HG03571 (cell line): Measurements from ENCODE around the gene C11orf87.

Source experiments
- ATAC-seq: cut with Tn5 transposase; IDR thresholded peaks from one replicate; pipeline ENCODE4 v1.9.1; 2021; ENCODE audit not compliant: unreplicated experiment

The C11orf87 gene

GRCh38 chr11:109421981-109422869 is at the start of gene C11orf87:
Gene C11orf87 (plus strand): TSS chr11:109422190. CDS start chr11:109423634, 1,444 bp downstream.
- ATAC-seq, result no peak

GRCh38 chr11:109374032-109374431 is 48.0 kb upstream of the C11orf87 start:
- ATAC-seq, result no peak

GRCh38 chr11:109374441-109374840 is 47.5 kb upstream of the C11orf87 start:
- ATAC-seq, result no peak

- ATAC-seq, result no peak
Observed at GRCh38 chr11:109377039-109377742, 44.8 kb upstream of the C11orf87 start.

- ATAC-seq, result no peak
Observed at GRCh38 chr11:109378034-109378433, 44.0 kb upstream of the C11orf87 start.

- ATAC-seq, result no peak
Observed at GRCh38 chr11:109383306-109383705, 38.7 kb upstream of the C11orf87 start.

GRCh38 chr11:109384873-109385272 is 37.1 kb upstream of the C11orf87 start:
- no peak for ATAC-seq

- no peak for ATAC-seq
Observed at GRCh38 chr11:109388982-109389381, 33.0 kb upstream of the C11orf87 start.

GRCh38 chr11:109390752-109391151 is 31.2 kb upstream of the C11orf87 start:
- ATAC-seq, result no peak

- ATAC-seq, result no peak
Observed at GRCh38 chr11:109401545-109401944, 20.4 kb upstream of the C11orf87 start.

GRCh38 chr11:109405671-109406070 is 16.3 kb upstream of the C11orf87 start:
- no peak for ATAC-seq

- ATAC-seq, result no peak
Observed at GRCh38 chr11:109416601-109417000, 5.4 kb upstream of the C11orf87 start.

- no peak for ATAC-seq
Observed at GRCh38 chr11:109422870-109423465, 978 bp downstream of the C11orf87 start.

GRCh38 chr11:109423466-109424190 is 1.6 kb downstream of the C11orf87 start:
- no peak for ATAC-seq

GRCh38 chr11:109424901-109425300 is 2.9 kb downstream of the C11orf87 start:
- ATAC-seq, result no peak

GRCh38 chr11:109425554-109425953 is 3.6 kb downstream of the C11orf87 start:
- no peak for ATAC-seq

- no peak for ATAC-seq
Observed at GRCh38 chr11:109426442-109427240, 4.7 kb downstream of the C11orf87 start.

- ATAC-seq, result no peak
Observed at GRCh38 chr11:109432105-109432504, 10.1 kb downstream of the C11orf87 start.

- ATAC-seq, result no peak
Observed at GRCh38 chr11:109433753-109434256, 11.8 kb downstream of the C11orf87 start.

- ATAC-seq, result no peak
Observed at GRCh38 chr11:109435121-109435742, 13.2 kb downstream of the C11orf87 start.
